Ecto neural progenitor cell (in vitro differentiated cells): ENCODE measurements around the gene GPATCH3.
"Not testable (repeated sequence)": the region's sequence is repeated elsewhere in the genome, so short reads cannot be mapped to it uniquely, and the experiment has no call there.

Source experiments
- DNase-seq: peaks from one replicate; pipeline ENCODE4 v3.0.0-alpha.2; 2018; ENCODE audit warnings: low spot score

GPATCH3 gene

GRCh38 chr1:26863685-26864077 lies 36.6 kb downstream of the GPATCH3 start:
- no peak for DNase-seq

DNA sequence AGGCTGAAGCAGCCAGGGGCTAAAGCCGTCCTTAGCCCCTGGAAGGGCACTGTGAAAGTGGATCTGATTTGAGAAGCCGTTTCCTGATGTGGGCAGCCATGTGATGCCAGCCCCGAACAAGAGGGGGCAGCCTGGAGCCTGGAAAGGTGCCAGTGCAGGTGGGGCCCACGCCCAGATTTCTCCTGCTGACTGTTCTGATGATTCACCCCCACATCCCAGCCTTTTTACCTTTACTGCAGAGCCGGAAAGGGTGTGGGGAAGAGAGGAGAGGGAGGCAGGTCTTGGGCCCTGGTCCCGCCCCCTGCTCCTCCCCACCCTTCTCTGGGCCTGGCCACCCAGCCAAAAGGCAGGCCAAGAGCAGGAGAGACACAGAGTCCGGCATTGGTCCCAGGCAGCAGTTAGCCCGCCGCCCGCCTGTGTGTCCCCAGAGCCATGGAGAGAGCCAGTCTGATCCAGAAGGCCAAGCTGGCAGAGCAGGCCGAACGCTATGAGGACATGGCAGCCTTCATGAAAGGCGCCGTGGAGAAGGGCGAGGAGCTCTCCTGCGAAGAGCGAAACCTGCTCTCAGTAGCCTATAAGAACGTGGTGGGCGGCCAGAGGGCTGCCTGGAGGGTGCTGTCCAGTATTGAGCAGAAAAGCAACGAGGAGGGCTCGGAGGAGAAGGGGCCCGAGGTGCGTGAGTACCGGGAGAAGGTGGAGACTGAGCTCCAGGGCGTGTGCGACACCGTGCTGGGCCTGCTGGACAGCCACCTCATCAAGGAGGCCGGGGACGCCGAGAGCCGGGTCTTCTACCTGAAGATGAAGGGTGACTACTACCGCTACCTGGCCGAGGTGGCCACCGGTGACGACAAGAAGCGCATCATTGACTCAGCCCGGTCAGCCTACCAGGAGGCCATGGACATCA lies 37.2 kb downstream of the GPATCH3 start, which contains the start of gene SFN:
SFN (plus strand) TSS at position 369 of the 904 bp plus-strand sequence; CDS start at position 433, 64 bp downstream.
- peak; percentile 62 for DNase-seq

DNA sequence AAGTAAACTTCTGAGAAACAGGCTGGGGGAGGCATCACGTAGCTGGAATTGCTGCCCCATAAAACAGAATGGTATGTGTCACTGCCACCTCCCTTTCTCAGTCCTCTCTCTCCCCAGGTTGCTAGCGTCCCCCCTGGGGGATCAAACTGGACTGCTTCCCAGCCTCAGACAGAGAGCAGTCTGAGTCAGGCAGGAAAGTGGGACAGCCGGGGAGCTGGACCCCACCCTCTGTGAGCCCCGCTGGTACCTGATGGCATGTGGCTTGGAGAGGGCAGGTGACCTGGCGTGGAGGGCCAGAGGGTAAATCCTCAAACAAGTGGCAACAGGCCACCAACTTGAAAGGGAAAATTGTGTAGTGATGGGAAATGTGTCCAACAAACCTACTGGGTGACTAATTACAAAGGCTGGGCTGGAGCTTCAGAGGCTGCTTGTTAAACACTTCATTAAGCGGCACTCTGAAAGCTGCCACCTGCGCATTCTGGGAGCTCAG lies 38.3 kb downstream of the GPATCH3 start:
- no peak for DNase-seq

DNA sequence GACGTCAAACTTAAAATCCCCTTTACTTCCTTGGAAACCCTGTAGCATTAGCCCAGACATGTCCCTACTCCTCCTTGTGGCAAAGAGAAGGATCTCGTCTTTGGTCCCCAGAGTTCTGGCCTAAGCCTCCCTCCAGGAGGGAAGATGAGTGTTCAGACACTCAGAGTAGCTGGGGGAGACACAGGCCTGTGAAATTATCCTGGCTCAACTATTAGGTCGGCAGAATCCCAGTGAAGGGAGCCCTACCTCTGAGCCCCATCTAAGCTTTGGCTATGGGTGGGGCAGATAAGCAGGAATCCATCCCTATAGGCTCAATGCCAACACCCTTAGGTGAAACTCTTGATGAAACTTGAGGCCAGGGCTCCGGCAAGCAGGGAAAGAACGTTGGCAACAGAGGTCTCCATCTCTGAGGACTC lies 39.0 kb downstream of the GPATCH3 start:
- DNase-seq: no peak

GRCh38 chr1:26858891-26859640 lies 41.2 kb downstream of the GPATCH3 start:
- DNase-seq: no peak

- DNase-seq: no peak
Observed at GRCh38 chr1:26858160-26858559, 42.1 kb downstream of the GPATCH3 start.

DNA sequence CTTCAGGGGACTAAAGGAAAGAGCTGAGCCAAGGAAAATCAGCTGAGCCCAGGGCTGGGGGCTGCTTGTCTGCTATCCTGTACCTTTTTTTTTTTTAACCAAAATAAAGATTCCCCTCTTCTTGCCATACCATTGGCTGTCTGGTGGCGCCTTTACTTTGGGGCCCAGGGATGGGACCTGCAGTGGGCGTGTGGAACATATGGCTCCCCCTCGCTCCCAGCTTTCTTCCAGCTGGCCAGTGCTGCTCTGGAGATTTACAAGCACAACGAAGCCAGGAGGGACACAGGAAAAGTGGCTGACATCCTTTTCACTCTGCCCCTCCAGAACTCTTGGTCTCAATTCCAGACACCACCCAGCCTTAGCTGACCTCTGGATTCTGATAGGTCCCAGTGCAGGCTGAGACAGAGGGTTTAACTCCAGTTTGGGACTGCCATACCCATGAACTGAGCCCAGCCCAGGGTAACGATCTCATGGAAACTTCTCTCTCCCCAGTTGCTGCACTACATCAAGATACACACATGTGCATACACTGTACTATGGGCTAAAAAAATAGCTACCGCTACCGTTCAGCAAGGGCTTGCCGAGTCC lies 42.7 kb downstream of the GPATCH3 start:
- no peak for DNase-seq

- DNase-seq: no peak
Observed at GRCh38 chr1:26856604-26857469, 43.4 kb downstream of the GPATCH3 start.

DNA sequence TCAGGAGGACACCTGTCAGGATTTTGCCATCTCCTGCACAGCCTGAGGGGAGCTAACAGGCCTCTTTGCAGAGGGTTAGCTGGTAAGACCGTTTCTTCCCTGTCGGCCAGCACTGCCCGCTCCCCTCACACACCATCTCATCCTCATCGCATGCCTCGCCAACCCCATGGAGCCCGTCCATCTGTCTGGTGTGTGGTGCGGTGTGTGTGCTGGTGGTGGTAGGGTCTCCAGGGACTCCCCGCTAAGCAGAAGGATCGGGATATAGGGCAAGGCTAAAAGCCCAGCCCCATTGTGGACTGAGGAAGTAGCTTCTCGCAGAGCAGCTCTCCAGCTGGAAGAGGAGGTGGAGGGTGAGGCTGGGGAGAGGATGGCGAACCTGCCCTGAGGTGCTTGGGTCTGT lies 44.1 kb downstream of the GPATCH3 start:
- no peak for DNase-seq

GRCh38 chr1:26855636-26856035 lies 44.6 kb downstream of the GPATCH3 start:
- no peak for DNase-seq

DNA sequence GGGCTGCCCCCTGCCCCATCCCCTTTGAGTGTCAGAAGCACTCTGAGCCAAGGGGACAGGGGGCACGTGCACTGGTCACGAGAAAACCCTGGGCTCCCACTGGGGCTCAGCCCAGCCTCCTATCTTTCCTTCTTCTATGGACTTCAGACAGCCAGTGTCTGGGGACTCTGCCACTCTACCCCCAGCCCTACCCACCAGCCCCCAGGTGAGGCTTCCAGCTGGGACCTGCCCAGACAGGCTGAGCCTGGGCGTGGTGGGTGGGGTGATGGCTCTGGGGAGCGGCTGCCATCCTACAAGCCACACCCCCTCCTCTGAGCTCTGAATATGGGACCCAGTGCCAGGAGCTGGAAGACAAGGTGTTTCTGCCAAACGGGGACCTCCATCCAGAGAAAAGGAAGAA lies 45.4 kb downstream of the GPATCH3 start:
- no peak for DNase-seq

DNA sequence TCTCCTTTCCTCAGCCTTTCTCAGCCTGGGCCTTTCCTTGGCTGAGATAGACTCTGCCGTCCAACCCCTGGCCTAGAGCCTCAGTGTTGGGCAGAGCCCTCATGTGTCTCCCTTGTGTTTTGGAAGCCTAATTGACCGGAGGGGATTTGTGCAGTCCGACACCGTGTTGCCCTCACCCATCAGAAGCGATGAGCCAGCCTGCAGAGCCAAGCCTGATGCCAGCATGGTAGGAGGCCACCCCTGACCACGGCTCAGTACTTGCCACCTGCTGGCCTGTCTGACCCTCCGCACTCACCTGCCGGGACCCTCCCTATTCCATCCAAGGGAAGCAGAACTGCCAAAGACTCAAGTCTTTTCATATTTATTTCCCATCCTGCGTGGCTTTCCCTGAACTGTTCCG lies 46.7 kb downstream of the GPATCH3 start:
- no peak for DNase-seq

DNA sequence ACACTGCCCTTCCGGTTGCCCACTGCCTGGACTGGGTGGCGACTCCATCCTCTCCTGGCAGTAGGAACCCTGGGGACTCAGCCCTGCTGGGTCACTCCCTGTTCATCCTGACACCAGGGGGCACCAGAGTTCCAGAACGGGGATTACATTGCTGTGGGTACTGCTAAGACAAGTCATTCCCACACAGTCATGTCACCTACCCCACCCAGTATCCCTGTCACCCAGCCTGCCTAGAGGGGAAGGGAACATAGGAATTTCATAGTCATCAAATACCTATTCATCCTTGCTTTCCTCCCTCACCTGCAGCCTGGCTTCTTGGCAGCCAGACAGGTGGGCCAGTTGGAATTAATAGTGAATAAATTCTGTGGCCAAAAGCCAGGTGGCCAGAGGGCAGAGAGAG lies 47.1 kb downstream of the GPATCH3 start:
- DNase-seq: peak; percentile 83

GRCh38 chr1:26852701-26853100 lies 47.6 kb downstream of the GPATCH3 start:
- no peak for DNase-seq

GRCh38 chr1:26851106-26851684 lies 49.1 kb downstream of the GPATCH3 start:
- DNase-seq: no peak

DNA sequence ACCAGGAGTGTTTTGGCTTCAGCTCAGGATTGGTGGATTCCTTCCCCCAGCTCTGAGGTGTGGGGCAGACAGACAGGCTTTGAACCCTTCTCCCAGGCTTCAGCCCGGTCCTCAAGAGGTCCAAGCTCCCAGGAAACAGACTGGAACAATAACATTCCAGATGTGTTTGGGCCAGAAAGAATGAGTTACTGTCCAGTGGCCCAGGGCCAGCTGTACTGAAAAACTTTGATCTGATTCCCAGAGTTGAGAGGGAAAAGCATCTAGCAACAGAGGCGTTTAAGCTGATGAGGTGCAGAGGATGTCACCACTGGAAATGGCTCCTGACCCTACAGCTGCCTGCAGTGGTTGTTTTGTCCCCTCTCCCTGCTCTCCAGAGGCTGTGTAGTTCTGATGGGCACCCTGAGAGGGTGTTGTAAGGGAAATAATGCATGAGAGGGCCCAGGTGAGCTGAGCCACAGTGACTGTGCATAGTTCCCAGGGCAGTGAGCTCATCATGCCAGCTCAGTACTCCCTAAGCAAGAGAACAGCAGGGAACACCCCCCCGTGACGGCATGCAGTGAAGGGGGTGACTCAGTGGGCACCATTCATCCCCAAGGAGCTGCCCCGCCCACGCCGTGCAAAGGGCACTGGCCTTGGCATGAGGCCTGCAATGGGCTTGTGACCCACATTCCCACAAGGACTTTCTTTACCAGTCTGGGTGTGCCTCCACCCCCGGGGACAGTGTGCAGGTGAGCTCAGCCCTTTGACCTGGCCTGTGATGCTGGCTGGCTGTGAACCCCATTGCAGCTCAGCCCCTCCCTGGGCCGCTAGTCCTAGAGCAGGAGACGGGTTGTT lies 51.1 kb downstream of the GPATCH3 start:
- no peak for DNase-seq

- DNase-seq: no peak
Observed at GRCh38 chr1:26848499-26848898, 51.8 kb downstream of the GPATCH3 start.

DNA sequence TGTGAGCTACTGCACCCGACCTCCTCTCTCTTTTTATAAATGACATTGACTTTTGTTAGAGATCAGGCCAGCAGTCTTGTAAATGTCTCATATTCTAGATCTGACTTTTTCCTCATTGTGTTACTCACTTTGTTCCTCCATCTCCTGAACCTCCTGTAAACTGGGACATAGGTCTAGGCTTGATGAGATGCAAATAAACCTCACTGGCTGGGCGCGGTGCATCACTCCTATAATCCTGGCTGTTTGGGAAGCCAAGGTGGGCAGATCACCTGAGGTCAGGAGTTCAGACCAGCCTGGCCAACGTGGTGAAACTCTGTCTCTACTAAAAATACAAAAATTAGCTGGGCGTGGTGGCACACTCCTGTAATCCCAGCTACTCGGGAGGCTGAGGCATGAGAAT lies 52.4 kb downstream of the GPATCH3 start:
- DNase-seq: not testable (repeated sequence)

- no peak for DNase-seq
Observed at GRCh38 chr1:26844424-26845196, 55.7 kb downstream of the GPATCH3 start.
